ENCODE measurements around the gene SAMD3. TPM values are rescaled to one million over a fixed set of nuclear protein-coding genes. Genes with fewer than 3 reads are reported as not detected.

SAMD3 gene
- total and polyA plus RNA-seq, 9 donors: 0.81 to 7.4 (median 2.7) TPM

- Histone ChIP-seq H3K27me3 (no peaks in the 10 kb centered on the region), H3K9me3 (no peaks in the 10 kb centered on the region), H3K4me1 (ENCODE audit: insufficient read depth) (no peaks in the 10 kb centered on the region), H3K4me3 (no peak overlapping the region), H3K36me3 (no peaks in the 10 kb centered on the region), H3K27ac (no peak overlapping the region)
- WGBS, 3 donors: 60 to 87% (median 64%) methylated on average over 4 of the region's 4 CpGs
- TF ChIP-seq, protein P1, sequence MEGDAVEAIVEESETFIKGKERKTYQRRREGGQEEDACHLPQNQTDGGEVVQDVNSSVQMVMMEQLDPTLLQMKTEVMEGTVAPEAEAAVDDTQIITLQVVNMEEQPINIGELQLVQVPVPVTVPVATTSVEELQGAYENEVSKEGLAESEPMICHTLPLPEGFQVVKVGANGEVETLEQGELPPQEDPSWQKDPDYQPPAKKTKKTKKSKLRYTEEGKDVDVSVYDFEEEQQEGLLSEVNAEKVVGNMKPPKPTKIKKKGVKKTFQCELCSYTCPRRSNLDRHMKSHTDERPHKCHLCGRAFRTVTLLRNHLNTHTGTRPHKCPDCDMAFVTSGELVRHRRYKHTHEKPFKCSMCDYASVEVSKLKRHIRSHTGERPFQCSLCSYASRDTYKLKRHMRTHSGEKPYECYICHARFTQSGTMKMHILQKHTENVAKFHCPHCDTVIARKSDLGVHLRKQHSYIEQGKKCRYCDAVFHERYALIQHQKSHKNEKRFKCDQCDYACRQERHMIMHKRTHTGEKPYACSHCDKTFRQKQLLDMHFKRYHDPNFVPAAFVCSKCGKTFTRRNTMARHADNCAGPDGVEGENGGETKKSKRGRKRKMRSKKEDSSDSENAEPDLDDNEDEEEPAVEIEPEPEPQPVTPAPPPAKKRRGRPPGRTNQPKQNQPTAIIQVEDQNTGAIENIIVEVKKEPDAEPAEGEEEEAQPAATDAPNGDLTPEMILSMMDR (IDR thresholded peaks at IDR 0.05): no peak
- TF ChIP-seq POLR2A (IDR thresholded peaks at IDR 0.05): no peak
- TF ChIP-seq EP300 (IDR thresholded peaks at IDR 0.05): no peak
- no peak for DNase-seq
- intact Hi-C loops (cut with DNase I): no loop called here
Observed at GRCh38 chr6:130229645-130230044, 6.9 kb upstream of the SAMD3 start.

- Histone ChIP-seq H3K27ac (no peak overlapping the region), H3K27me3 (no peaks in the 10 kb centered on the region), H3K4me1 (ENCODE audit: insufficient read depth) (no peaks in the 10 kb centered on the region), H3K4me3 (no peak overlapping the region), H3K36me3 (no peaks in the 10 kb centered on the region), H3K9me3 (no peaks in the 10 kb centered on the region)
- TF ChIP-seq, protein P1 (IDR thresholded peaks at IDR 0.05): no peak
- no peak for TF ChIP-seq POLR2A (IDR thresholded peaks at IDR 0.05)
- no peak for TF ChIP-seq EP300 (IDR thresholded peaks at IDR 0.05)
- 80 to 94% (median 88%) methylated on average over 5 of the region's 5 CpGs for WGBS, 3 donors
- DNase-seq: no peak
- intact Hi-C loops (cut with DNase I): no loop called here
Observed at GRCh38 chr6:130223508-130223907, 757 bp upstream of the SAMD3 start.

- TF ChIP-seq EP300 (IDR thresholded peaks at IDR 0.05) (no peak), POLR2A (IDR thresholded peaks at IDR 0.05) (no peak)
- TF ChIP-seq, protein P1 (IDR thresholded peaks at IDR 0.05): no peak
- H3K36me3 ChIP-seq: no peaks in the 10 kb centered on the region
- no peaks in the 10 kb centered on the region for H3K4me1 ChIP-seq (ENCODE audit: insufficient read depth)
- no peaks in the 10 kb centered on the region for H3K27me3 ChIP-seq
- no peak overlapping the region for H3K27ac ChIP-seq
- 62 to 79% (median 67%) methylated on average over 8 of the region's 8 CpGs for WGBS, 3 donors
- no peaks in the 10 kb centered on the region for H3K9me3 ChIP-seq
- no peak for DNase-seq
- H3K4me3 ChIP-seq: no peak overlapping the region
- intact Hi-C loops (cut with DNase I): no loop called here
Observed at GRCh38 chr6:130218134-130218533, 4.6 kb downstream of the SAMD3 start.

DNA sequence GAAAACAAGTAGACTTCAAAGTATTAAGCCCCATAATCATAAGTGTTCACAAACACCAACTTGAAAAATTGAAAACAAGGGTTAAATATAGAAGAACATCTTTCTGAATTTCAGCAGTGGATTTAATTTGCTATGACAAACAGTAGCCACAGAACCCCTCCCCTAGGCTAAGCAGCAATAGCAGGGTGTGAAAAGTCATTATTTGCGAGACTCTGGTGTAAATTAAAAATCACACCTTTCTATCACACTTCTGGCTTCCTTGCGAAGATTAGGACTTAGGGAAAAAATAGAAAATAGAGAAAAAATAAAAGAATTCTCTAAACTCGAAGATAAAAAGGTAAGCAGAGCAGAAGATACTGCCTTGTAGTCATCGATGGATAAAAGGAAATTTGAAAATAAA lies 6.1 kb downstream of the SAMD3 start:
- H3K36me3 ChIP-seq: no peaks in the 10 kb centered on the region
- intact Hi-C loops (cut with DNase I): no loop called here
- H3K9me3 ChIP-seq: no peaks in the 10 kb centered on the region
- TF ChIP-seq POLR2A (IDR thresholded peaks at IDR 0.05) (no peak), EP300 (IDR thresholded peaks at IDR 0.05) (no peak)
- TF ChIP-seq, protein P1 (IDR thresholded peaks at IDR 0.05): no peak
- no peaks in the 10 kb centered on the region for H3K4me1 ChIP-seq (ENCODE audit: insufficient read depth)
- H3K27me3 ChIP-seq: no peaks in the 10 kb centered on the region
- WGBS, 3 donors: 76 to 84% (median 82%) methylated on average over 4 of the region's 4 CpGs
- no peak for DNase-seq
- no peak overlapping the region for H3K4me3 ChIP-seq
- no peak overlapping the region for H3K27ac ChIP-seq
